Skin of body (tissue), 2 donors: ENCODE measurements around the gene PROSER2. TPM values are rescaled to one million over a fixed set of nuclear protein-coding genes. Genes with fewer than 3 reads are reported as not detected.

Experiments used
- DNase-seq: peaks from one replicate; lab custom pipeline; 2025; lab: John Stamatoyannopoulos, UW
- total RNA-seq: library from RNA; depleted of rRNA; stranded (reverse); fragments of >200 nt; gene quantifications from one replicate; pipeline ENCODE4 v1.2.3, GENCODE V29; 2014

Gene PROSER2
- total RNA-seq, 1 donor from 2014 or later = 4.9 TPM

DNA sequence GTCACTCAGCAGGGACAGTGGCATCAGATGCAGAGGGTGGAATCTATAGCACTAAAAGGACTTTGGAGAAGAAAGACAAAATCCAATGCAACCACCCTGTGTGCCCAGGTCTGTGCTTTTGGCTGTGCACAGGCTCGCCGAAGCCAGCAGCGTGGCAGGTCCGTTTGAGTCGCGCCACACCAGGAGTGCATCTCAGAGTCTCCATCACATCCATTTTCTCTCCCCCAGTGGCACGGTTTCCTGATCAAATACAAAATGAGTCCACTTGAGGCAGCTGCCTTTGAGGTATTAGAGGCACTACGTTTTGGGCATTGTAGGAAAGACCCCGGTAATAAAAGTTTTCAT is 23.4 kb upstream of the PROSER2 start:
- no peak for DNase-seq

DNA sequence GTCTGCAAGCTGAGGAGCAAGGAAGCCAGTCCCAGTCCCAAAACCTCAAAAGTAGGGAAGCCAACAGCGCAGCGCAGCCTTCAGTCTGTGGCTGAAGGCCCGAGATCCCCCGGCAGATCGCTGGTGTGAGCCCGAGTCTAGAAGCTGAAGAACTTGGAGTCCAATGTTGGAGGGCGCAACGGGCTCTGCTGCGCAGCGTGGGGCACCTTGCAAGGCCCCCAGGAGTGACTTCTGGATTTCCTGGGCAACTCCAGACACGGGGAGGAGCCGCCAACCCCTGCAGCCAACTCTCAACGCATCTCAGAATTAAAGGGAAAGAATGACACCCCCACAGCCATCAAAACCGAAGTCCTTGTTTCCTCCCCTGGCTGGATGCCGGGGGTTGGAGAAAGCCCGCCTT is 18.8 kb upstream of the PROSER2 start:
- no peak for DNase-seq

DNA sequence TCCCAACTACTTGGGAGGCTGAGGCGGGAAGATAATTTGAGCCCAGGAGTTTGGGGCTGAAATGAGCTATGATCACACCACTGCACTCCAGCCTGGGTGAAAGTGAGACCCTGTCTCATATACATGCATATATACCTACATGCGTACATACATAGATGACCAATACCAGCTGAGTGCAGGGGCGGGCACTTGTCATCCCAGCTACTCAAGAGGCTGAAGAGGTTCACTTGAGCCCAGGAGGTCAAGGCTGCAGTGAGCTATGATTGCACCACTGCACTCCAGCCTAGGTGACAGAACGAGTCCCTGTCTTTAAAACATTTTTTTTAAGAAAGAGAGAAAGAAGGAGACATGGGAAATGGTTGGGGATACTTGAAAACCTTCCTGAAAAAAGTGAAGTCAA is 17.4 kb upstream of the PROSER2 start:
- no peak for DNase-seq

DNA sequence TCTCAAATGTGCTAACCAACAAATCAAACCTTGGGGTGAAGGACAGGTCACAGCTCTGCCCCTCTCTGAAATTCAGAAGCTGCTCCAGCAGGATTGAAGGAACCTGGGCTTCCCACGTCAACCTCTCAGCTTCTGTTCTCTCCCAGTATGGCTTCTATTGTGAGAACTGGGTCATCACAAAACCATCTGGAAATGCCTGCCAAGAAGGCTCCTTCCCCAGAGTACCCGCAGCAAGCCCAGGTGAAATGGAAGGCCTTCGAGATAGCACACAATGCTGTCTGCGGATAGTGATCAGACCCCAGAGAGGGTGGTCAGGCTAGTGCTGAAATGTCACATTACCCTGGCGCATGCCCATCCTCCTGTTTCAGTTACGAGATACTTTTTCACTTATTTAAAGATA is 16.4 kb upstream of the PROSER2 start:
- DNase-seq = no peak

DNA sequence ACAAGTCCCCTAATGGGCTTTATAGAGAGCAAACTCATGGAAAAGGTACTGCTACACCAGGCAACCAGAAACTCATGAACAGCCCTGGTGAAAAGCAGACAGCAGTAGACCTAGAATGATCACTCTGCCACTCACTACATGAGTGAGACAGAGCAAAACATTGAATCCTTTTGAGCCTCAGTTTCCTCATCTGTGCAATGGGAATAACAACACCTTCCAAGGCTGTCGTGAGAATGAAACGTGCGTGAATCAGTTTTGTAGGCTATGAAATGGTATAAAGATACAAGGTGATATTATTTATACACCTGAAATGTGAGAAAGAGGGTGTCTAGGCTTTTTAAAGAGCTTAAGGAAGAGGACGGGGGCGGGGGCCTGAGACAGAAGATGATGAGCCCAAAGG is 14.3 kb upstream of the PROSER2 start:
- DNase-seq = no peak

DNA sequence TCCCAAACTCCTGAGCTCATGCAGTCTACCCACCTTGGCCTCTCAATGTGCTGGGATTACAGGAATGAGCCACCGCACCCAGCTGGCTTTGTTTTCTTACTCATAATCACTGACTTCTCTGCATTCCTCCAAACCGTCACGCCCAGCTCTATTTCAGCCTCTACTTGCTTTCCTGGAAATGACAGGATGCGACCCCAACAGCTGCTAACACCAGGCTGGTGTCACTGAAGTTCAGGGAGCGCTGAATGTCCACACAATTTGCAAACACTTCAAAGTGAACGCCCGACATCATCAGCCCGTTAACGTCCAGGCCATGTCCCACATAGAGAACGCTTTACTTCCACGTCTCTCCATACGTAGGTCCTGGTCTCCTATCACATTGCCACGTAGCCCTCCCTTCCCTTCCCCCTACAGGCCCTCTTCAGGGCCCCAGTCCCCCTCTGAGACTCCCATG is 12.8 kb upstream of the PROSER2 start:
- no peak for DNase-seq

DNA sequence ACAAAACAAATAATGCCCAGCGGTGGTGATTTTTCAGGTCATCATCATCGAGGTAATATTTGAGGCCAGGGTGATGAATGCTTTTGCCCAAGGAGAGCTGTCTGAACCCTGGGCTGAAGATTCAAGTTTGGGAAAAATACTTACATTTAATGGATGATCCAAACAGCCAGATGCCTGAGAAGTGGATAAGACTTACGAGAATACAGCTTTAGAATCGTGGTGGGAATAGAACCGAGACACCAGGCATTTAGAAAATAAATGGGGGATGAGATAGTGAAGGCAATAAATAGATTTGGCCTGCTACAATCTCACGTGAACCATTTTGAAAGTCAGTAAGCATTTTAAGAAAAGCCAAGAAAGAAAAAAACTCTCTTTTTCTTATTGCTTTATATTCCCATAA is 12.2 kb upstream of the PROSER2 start:
- no peak for DNase-seq

DNA sequence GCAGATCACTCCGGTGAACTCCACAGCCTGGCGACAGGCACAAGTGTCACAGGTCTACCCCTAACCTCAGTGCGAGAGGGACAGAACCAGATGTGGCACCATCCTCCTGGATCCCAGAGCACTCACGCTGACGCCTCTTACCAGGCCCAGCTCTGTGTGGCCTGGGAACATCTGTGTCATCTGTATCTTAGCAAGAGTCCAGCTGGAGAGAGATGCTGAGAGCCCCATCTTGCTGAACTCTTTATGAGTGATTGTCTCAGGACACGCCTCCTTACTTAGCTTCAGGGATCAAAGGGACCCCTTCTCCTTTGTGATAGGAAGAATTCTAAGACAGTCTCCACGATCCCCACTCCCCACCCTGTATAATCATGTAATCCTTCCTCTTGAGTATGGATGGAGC is 10.0 kb upstream of the PROSER2 start:
- no peak for DNase-seq

DNA sequence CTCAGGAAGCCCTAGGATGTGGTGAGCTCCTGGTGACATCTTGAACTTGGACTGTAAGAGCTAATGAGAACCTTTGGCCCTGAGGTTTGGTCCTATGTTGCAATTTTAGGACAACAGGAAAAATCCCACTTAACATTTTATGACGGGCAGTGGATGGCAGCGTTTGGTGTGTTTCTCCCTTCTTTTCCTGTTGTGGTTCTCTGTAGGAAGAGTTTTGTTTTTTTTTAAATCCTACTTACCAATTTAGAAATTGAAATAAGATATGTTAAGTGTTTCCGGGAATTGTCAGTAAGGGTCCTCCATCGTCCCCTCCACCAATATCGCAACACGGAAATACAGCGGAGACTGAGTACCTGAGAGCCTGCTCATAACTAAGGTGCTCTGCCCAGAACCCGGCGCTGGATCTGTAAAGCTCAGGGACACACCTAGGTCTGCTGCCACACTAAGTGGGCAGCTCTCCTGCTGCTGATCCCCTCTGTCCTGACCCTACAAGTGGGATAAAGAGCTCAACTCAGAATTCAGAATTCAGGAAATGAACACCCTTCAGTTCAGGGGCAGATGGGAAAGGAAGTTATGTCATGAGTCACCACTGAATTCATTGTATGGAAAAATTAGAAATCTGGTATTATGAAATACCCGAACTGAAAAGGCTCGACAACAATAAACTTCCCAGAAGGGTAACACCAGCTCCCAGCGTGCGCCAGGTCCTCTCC is 9.1 kb upstream of the PROSER2 start:
- no peak for DNase-seq

DNA sequence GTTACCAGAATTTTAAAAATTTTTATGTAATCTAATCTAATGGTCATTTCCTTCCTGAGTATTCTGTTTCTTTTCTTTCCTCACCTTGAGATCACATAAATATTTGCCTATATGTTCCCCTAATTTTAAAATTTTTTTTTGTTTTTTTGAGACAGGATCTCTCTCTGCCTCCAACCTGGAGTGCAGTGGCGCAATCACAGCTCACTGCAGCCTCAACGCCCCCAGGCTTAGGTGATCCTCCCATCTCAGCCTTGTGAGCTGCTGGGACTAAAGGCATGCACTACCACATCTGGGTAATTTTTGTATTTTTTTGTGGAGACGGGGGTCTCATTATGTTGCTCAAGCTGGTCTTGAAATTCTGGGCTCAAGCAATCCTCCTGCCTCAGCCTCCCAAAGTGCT is 4.1 kb upstream of the PROSER2 start:
- DNase-seq = no peak

DNA sequence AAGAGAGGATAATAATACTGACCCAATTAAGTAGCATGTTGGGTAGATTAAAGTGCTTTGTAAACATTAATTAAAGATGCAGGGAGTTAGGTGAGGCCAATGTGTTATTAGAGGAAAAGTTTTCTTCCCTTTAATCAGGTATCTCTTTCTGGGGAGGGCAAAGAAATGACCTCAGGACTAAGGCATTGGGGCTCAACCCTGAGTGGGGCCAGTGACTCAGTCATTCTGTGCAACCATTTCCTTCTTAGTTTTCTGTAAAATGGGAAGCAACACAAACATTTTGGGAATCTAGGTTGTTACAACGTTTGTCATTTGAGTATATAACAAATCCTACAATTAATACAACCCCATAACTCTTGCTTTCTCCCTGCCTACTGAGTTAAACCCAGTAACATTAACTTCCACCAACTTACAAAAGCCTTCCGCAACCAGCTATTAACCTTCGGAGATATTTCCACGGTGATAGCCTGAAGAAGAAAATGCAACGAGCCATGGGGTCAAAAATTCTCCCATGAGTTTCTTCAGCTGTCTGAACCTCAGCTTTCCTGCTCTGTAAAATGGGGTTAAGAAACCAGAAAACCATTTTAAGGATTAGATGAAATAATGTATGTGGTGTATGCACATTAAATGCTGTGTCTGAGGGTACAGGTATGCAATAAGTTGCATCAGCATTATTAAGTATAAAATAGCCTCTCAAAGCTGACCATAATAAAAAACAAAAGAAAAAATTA is 965 bp upstream of the PROSER2 start:
- DNase-seq = no peak

DNA sequence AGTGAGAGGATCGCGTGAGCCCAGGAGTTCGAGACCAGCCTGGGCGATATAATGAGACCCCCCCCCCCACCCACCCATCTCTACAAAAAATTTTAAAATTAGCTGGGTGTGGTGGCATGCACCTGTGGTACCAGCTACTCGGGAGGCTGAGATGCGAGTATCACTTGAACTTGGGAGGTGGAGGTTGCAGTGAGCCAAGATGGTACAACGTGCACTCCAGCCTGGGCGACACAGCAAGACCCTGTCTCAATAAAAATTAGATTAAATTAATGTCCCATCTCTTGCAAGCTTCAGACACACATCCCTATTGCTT is 391 bp upstream of the PROSER2 start:
- no peak for DNase-seq

DNA sequence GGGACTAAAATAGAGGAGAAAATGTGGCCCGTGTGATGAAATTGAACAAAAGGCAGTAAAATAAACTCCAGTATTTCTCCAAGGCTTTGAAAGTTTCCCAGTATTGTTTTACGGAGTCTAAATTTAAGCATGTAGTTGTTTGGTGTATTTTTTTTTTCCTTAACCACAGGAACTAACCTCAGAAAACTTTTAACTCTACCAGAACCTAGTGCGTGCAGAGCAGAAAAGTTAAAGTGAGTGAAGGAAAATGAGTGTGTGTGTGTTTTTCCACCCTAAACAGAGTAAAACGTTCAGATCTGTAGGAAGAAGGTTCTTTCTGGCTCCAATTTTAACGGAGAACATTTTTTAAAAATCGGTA is 812 bp downstream of the PROSER2 start:
- DNase-seq = peak; percentile 16

DNA sequence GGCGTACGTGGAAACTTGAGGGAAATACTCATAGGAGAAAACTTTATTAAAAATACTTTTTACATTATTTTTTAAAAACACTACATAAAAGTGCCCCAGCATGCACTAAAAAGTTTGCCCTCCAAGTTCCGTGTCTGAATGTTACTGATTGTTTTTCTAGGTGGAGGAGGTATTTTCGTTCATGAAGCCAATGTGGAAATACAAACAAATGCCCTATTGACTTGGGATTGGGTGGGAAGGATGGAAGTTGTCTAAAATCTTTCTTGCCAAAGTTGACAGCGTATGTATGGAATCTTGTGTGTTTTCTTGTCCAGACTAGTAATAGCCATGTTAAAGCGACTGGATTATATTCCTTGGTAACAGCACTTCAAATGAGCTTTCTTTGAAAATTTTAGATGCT is 1.2 kb downstream of the PROSER2 start:
- DNase-seq = peak; percentile 13

DNA sequence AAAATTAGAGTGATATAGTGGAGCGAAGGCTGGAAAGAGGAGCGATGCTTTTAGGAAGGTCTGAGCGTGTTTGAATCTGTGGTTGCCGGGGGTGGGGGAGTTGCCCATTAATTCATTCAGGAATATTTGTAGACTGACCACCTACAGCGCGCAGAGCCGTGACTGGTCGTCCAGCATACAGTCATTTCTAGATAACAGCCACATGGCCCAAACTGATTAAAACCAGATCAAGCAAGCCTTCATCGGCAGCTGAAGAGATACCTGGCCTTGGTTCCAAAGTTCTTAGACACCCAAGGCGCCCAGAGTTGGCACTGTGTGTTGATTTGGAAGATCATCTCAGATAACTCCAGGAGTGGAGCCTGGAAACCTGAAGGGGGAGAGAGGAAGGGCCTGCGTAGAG is 1.7 kb downstream of the PROSER2 start:
- DNase-seq = no peak

DNA sequence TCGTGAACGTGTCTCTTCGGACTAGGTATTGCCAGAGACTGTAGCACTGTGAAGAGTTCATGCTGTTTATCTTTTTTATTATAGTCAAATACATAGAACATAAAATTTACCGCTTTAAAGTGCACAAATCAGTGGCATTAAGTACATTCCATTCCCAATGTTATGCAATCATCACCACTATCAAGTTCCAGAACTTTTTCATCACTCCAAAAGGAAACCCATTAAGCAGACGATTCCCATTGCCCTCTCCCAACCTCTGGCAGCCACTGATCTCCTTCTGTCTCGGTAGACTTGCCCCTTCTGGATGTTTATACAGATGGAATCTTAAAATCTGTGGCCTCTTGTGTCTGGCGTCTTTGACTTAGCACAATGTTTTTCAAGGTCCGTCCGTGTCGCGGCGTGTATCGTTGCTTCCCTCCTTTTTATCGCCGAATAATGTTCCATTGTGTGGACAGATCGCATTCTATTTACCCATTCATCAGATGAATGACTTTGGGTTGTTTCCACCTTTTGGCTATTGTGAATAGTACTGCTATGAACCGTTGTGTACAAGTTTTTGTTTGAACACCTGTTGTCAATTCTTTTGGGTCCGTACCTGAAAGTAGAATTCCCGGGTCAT is 2.7 kb downstream of the PROSER2 start:
- DNase-seq = no peak

DNA sequence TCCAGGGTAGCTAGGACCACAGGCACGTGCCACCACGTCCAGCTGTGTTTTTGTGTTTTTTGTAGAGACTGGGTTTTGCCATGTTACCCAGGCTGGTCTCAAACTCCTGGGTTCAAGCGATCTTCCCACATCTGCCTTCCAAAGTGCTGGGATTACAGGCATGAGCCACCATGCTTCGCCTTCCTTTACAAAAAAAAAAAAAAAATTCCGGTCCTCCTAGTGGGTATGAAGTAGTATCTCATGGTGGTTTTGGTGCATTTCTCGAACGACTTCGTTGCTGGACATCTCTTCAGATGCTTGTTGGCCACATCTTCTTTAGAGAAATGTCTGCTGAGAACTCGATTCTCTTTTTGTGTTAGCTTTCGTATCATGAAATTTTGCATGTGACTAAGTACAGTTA is 3.9 kb downstream of the PROSER2 start:
- no peak for DNase-seq

DNA sequence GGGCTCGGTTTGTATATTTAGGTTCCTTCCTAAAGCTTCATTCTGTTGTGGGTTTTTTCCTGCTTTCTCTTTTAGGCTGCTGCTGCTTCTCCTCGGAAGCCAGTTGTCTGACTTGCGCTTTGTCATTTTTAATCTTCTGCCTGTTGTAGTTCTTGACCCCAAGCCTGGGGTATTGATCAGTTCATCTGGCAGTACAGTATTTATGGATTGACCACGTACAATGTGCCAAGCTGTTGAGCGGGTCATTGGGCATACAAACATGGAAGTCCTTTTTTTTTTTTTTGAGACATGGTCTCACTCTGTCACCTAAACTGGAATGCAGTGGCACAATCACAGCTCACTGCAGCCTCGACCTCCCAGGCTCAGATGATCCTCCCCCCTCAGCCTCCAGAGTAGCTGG is 4.3 kb downstream of the PROSER2 start:
- no peak for DNase-seq

DNA sequence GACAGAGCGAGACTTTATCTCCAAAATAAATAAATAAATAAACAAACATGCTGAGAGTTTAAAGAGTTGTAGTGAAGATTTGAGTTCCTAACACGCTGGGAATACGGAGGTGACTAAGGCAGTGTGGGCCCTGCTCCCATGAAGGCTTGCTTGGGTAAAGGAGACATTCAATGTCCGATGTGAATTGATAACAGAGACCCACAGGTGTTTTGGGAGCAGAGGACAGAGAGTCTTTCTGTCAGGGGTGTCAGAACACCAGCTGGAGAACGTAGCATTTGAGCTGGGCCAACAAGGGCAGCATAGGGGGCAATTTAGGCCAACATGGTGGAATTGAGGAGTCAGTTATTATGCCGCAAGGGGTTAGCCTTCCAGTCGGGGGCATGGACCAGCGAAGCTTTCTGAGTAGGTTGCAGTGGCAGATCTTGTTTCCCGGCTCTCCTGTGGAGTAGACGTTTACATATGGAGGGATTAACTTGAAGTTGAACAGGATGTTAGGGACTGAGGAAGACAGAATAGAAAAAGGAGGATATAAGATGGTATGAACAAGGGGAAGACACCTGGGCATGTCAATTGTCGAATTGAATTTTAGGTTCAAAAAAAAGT is 5.6 kb downstream of the PROSER2 start:
- DNase-seq = no peak

DNA sequence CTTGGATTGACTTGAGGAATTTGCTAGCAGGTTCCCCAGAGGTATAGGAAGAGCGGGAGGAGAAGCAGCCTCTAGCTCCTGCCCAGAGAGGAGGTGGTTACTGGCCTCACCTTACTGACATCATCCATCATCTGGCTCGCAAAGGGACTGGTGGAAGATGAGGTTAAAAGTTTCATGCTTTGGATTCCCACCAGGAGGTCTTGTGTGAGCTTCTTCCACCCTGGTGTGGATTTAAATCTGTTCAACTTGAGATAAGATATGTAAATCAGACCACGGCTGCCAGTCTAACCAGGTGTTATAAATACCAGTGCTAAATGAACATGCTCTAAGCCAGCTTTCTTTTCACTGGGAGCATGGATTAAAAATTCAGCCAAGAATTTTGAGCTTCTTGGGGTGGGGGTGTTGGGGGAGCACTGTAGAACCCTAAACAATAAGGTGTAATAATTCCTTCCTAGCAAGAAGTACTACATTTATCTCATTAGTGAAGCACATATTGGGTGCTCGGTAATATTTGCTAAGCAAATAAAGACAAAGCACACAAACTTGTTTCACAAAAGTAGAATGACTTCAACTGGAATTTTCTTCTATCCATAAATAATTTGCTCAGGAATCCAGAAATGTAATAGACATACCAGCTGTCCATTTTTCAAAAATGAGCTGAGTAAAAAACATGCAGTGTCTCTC is 7.8 kb downstream of the PROSER2 start:
- DNase-seq = no peak

DNA sequence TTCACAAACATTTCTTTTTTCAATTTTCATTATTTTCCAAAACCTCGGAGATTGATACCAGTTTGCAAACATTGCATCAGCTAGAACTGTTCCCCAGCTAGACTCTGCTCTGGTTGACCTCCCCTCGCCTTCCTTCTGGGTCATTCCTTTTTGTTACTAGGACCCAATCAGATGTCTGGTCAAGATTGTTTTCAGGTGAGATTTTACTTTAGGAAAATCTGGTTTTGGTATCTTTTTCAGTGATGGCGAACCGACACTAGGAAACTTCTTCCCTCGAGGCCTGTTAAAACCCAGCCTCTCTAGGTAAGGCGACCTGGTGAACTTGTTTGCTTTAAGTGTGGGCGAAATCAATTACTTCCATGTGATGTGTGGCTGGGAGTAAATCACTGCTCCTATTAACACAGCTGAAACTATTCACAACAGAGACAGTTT is 8.4 kb downstream of the PROSER2 start:
- no peak for DNase-seq

DNA sequence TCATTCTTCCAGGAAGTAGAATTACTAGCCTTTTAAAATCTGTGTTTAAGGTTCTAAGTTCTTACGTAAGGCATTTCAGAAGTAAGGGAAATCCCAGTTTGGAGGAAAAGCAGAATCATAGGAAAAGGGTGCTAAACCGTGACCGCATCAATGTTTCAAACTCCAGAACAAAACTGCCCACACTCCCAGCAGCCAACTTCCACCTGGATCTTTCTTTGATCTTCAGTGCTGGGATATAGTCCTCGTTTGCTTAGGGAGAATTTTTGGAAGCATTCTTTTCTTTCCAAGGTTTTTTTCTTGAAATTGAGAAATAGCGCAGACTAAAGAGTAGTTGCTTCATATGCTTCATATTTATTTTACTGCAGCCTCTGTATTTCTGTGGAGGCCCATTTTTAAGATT is 8.9 kb downstream of the PROSER2 start:
- DNase-seq = no peak
